H9 (cell line): Measurements from ENCODE around the gene ZFYVE28. TPM values are rescaled to one million over a fixed set of nuclear protein-coding genes. Genes with fewer than 3 reads are reported as not detected.

ENCODE experiments used
- DNase-seq: peaks from one replicate; pipeline ENCODE4 v3.0.0-alpha.2; 2017
- H2AFZ ChIP-seq: one replicate; pipeline ENCODE4 v1.6.1; 2013; ENCODE audit warnings: mild to moderate bottlenecking, low read length, control low read depth, moderate library complexity
- H2AK5ac ChIP-seq: 2 replicates; pipeline ENCODE4 v1.6.1; 2013; ENCODE audit warnings: low read length, control low read depth, mixed read lengths; ENCODE audit not compliant: insufficient read length
- H2BK120ac ChIP-seq: one replicate; pipeline ENCODE4 v1.6.1; 2013; ENCODE audit warnings: low read depth, mild to moderate bottlenecking, low read length, control low read depth, inconsistent platforms; ENCODE audit not compliant: poor library complexity, severe bottlenecking
- H2BK12ac ChIP-seq: 2 replicates; pipeline ENCODE4 v1.6.1; 2013; ENCODE audit warnings: low read length, control low read depth, mixed read lengths, low read depth; ENCODE audit not compliant: insufficient read length
- H2BK15ac ChIP-seq: 2 replicates; pipeline ENCODE4 v1.6.1; 2013; ENCODE audit warnings: low read depth, low read length, control low read depth
- H2BK20ac ChIP-seq: one replicate; pipeline ENCODE4 v1.6.1; 2013; ENCODE audit warnings: low read depth, mild to moderate bottlenecking, low read length, control low read depth, inconsistent platforms; ENCODE audit not compliant: poor library complexity, severe bottlenecking
- H2BK5ac ChIP-seq: 2 replicates; pipeline ENCODE4 v1.6.1; 2013; ENCODE audit warnings: low read length, control low read depth, mixed read lengths; ENCODE audit not compliant: insufficient read length
- H3K14ac ChIP-seq: 2 replicates; pipeline ENCODE4 v1.6.1; 2013; ENCODE audit warnings: low read length, control low read depth; ENCODE audit not compliant: insufficient read depth
- H3K18ac ChIP-seq: 2 replicates; pipeline ENCODE4 v1.6.1; 2013; ENCODE audit warnings: low read depth, mild to moderate bottlenecking, mixed read lengths, low read length, control low read depth; ENCODE audit not compliant: insufficient read length
- H3K23ac ChIP-seq: 2 replicates; pipeline ENCODE4 v1.6.1; 2013; ENCODE audit warnings: low read length, control low read depth, mixed read lengths, low read depth; ENCODE audit not compliant: insufficient read length
- H3K23me2 ChIP-seq: 2 replicates; pipeline ENCODE4 v1.6.1; 2013; ENCODE audit warnings: low read depth, mild to moderate bottlenecking, mixed read lengths, low read length, control low read depth; ENCODE audit not compliant: insufficient read length, poor library complexity, severe bottlenecking
- H3K27ac ChIP-seq: 2 replicates; pipeline ENCODE4 v1.5.1; 2013; ENCODE audit warnings: low read length, control low read depth, mixed read lengths, low read depth; ENCODE audit not compliant: insufficient read length
- H3K27me3 ChIP-seq: 2 replicates; pipeline ENCODE4 v1.6.1; 2013; ENCODE audit warnings: low read length, control low read depth, inconsistent platforms; ENCODE audit not compliant: insufficient read depth
- H3K4ac ChIP-seq: 2 replicates; pipeline ENCODE4 v1.6.1; 2013; ENCODE audit warnings: low read depth, mild to moderate bottlenecking, control low read depth, inconsistent platforms, low read length, moderate library complexity
- H3K4me1 ChIP-seq: 2 replicates; pipeline ENCODE4 v1.6.1; 2013; ENCODE audit warnings: low read length, control low read depth, inconsistent platforms; ENCODE audit not compliant: insufficient read depth
- H3K4me2 ChIP-seq: 2 replicates; pipeline ENCODE4 v1.6.1; 2013; ENCODE audit warnings: low read length, control low read depth, mixed read lengths; ENCODE audit not compliant: insufficient read length, insufficient read depth
- H3K56ac ChIP-seq: 2 replicates; pipeline ENCODE4 v1.6.1; 2013; ENCODE audit warnings: low read depth, mild to moderate bottlenecking, mixed read lengths, low read length, control low read depth; ENCODE audit not compliant: insufficient read length
- H3K79me1 ChIP-seq: 2 replicates; pipeline ENCODE4 v1.6.1; 2013; ENCODE audit warnings: low read depth, mild to moderate bottlenecking, moderate library complexity, low read length, control low read depth, inconsistent platforms; ENCODE audit not compliant: insufficient read depth, poor library complexity, severe bottlenecking
- H3K79me2 ChIP-seq: 2 replicates; pipeline ENCODE4 v1.6.1; 2013; ENCODE audit warnings: low read length, control low read depth, inconsistent platforms; ENCODE audit not compliant: insufficient read depth
- H3K9ac ChIP-seq: 2 replicates; pipeline ENCODE4 v1.6.1; 2013; ENCODE audit warnings: low read length, control low read depth, mixed read lengths; ENCODE audit not compliant: insufficient read length; ENCODE audit errors: extremely low read depth
- H3K9me3 ChIP-seq: one replicate; pipeline ENCODE4 v1.6.1; 2013; ENCODE audit warnings: low read depth, low read length, inconsistent platforms; ENCODE audit not compliant: control insufficient read depth
- H3T11ph ChIP-seq: one replicate; pipeline ENCODE4 v1.6.1; 2013; ENCODE audit warnings: mild to moderate bottlenecking, low read length, control low read depth, inconsistent platforms
- H4K20me1 ChIP-seq: one replicate; pipeline ENCODE4 v1.6.1; 2013; ENCODE audit not compliant: control insufficient read depth, insufficient read length, insufficient read depth
- H4K5ac ChIP-seq: 2 replicates; pipeline ENCODE4 v1.6.1; 2013; ENCODE audit warnings: low read depth, mild to moderate bottlenecking, mixed read lengths, low read length, control low read depth; ENCODE audit not compliant: insufficient read length
- H4K8ac ChIP-seq: replicated peaks from 2 replicates; pipeline ENCODE4 v1.6.1; 2013; ENCODE audit warnings: low read length, control low read depth, mixed read lengths, low read depth; ENCODE audit not compliant: insufficient read length
- H4K91ac ChIP-seq: 2 replicates; pipeline ENCODE4 v1.6.1; 2013; ENCODE audit warnings: low read depth, mild to moderate bottlenecking, moderate library complexity, mixed read lengths, low read length, control low read depth; ENCODE audit not compliant: insufficient read length
- H3K27ac Mint-ChIP-seq, 3 experiments: 2 replicates in 2 of 3; 3 replicates in 1 of 3; pipeline ENCODE4 v1.8.0; 2020 to 2021; ENCODE audit warnings: mixed read lengths in 3 of 3, mild to moderate bottlenecking in 1 of 3, moderate library complexity in 1 of 3
- H3K27me3 Mint-ChIP-seq: 2 replicates; pipeline ENCODE4 v1.8.0; 2021; ENCODE audit warnings: low read depth, mild to moderate bottlenecking, moderate library complexity, mixed read lengths
- H3K36me3 Mint-ChIP-seq, 3 experiments: 2 replicates in 2 of 3; 3 replicates in 1 of 3; pipeline ENCODE4 v1.8.0; 2020 to 2021; ENCODE audit warnings: low read depth in 3 of 3, mixed read lengths in 3 of 3; ENCODE audit not compliant: insufficient read depth in 1 of 3
- H3K4me1 Mint-ChIP-seq, 2 experiments: 2 replicates each; pipeline ENCODE4 v1.8.0; 2020; ENCODE audit warnings: mixed read lengths in 2 of 2
- H3K4me3 Mint-ChIP-seq, 2 experiments: 2 replicates in 1 of 2; 3 replicates in 1 of 2; pipeline ENCODE4 v1.8.0; 2020 to 2021; ENCODE audit warnings: mild to moderate bottlenecking in 2 of 2, mixed read lengths in 2 of 2, moderate library complexity in 1 of 2
- H3K9me3 Mint-ChIP-seq, 2 experiments: 2 replicates in 1 of 2; 3 replicates in 1 of 2; pipeline ENCODE4 v1.8.0; 2020; ENCODE audit warnings: mild to moderate bottlenecking in 2 of 2, mixed read lengths in 2 of 2, moderate library complexity in 1 of 2
- WGBS: extraction: QIAGEN DNeasy Blood & Tissue Kit; methylation state at CpG from one replicate; pipeline ENCODE4 v1.1.7; 2013; ENCODE audit warnings: missing lambda C conversion rate, low lambda C conversion rate, mixed read lengths; ENCODE audit not compliant: insufficient read length; ENCODE audit errors: extremely low coverage; 5-methylcytosine and 5-hydroxymethylcytosine counted together
- total RNA-seq: library from RNA; stranded (reverse); gene quantifications from 2 replicates; pipeline ENCODE4 v1.2.1, GENCODE V29; 2021
- TF ChIP-seq, protein P1 (sequence below): fragments of 200-600 bp; sonication (generic); conservative IDR thresholded peaks from 3 replicates; pipeline ENCODE4 v1.8.0; 2021; ENCODE audit warnings: antibody characterized with exemption, mild to moderate bottlenecking

Gene ZFYVE28
- total RNA-seq, 1 experiment from 2014 or later = 0.98 TPM

GRCh38 chr4:2281575-2282343 is 136.7 kb downstream of the ZFYVE28 start:
- Histone ChIP-seq H2BK20ac (no peak overlapping the region), H3K4ac (no peak overlapping the region), H3K9me3 (no peaks in the 10 kb centered on the region), H2AFZ (no peak overlapping the region), H3K4me2 (no peak overlapping the region), H3T11ph (no peak overlapping the region), H3K4me1 (no peaks in the 10 kb centered on the region), H2BK5ac (no peak overlapping the region), H4K5ac (no peak overlapping the region), H3K79me1 (no peaks in the 10 kb centered on the region), H3K14ac (no peak overlapping the region), H3K23me2 (no peaks in the 10 kb centered on the region), H4K8ac (no peak overlapping the region), H2BK15ac (no peak overlapping the region), H3K27me3 (no peaks in the 10 kb centered on the region), H3K18ac (no peak overlapping the region), H3K79me2 (no peaks in the 10 kb centered on the region), H3K56ac (no peak overlapping the region), H2AK5ac (no peak overlapping the region), H2BK12ac (no peak overlapping the region), H4K91ac (no peak overlapping the region), H3K9ac (no peak overlapping the region), H3K23ac (no peak overlapping the region), H2BK120ac (no peak overlapping the region), H3K27ac (no peak overlapping the region), H4K20me1 (no peaks in the 10 kb centered on the region)
- Mint-ChIP-seq H3K4me3 (no peak overlapping the region), H3K27ac (peak overlapping the region in 2 of 3 experiments; percentile 57 to 65; a peak in 2 of 7 replicates), H3K4me1 (peaks cover 0 to 4% of the 10 kb centered on the region in 2 experiments; a peak in 3 of 4 replicates), H3K27me3 (peaks cover 3% of the 10 kb centered on the region), H3K9me3 (no peaks in the 10 kb centered on the region), H3K36me3 (no peaks in the 10 kb centered on the region; a peak in 1 of 7 replicates)
- no peak for DNase-seq
- WGBS = no CpG with 5 or more reads among the region's 10 CpGs
- TF ChIP-seq, protein P1, sequence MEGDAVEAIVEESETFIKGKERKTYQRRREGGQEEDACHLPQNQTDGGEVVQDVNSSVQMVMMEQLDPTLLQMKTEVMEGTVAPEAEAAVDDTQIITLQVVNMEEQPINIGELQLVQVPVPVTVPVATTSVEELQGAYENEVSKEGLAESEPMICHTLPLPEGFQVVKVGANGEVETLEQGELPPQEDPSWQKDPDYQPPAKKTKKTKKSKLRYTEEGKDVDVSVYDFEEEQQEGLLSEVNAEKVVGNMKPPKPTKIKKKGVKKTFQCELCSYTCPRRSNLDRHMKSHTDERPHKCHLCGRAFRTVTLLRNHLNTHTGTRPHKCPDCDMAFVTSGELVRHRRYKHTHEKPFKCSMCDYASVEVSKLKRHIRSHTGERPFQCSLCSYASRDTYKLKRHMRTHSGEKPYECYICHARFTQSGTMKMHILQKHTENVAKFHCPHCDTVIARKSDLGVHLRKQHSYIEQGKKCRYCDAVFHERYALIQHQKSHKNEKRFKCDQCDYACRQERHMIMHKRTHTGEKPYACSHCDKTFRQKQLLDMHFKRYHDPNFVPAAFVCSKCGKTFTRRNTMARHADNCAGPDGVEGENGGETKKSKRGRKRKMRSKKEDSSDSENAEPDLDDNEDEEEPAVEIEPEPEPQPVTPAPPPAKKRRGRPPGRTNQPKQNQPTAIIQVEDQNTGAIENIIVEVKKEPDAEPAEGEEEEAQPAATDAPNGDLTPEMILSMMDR = no peak; the same call in 2 of the 3 replicates
